B cell (primary cell): Measurements from ENCODE around the gene XPNPEP1.

Experiments used
- CTCF ChIP-seq: fragments of 200-600 bp; IDR thresholded peaks from one replicate; pipeline ENCODE4 v1.8.0; 2022; ENCODE audit warnings: antibody characterized with exemption, mild to moderate bottlenecking
- EZH2 ChIP-seq: IDR thresholded peaks from 2 replicates; pipeline ENCODE4 v1.6.1; 2012; ENCODE audit warnings: borderline replicate concordance, low read depth, mild to moderate bottlenecking, moderate library complexity, low read length; ENCODE audit not compliant: insufficient read depth, poor library complexity, severe bottlenecking

- TF ChIP-seq CTCF, result no peak
- TF ChIP-seq EZH2, result no peak
These were observed 41.0 kb upstream of the XPNPEP1 start for GRCh38 chr10:109964318-109964717.
